ENCODE measurements around the gene ARHGAP26.

ARHGAP26 gene

DNA sequence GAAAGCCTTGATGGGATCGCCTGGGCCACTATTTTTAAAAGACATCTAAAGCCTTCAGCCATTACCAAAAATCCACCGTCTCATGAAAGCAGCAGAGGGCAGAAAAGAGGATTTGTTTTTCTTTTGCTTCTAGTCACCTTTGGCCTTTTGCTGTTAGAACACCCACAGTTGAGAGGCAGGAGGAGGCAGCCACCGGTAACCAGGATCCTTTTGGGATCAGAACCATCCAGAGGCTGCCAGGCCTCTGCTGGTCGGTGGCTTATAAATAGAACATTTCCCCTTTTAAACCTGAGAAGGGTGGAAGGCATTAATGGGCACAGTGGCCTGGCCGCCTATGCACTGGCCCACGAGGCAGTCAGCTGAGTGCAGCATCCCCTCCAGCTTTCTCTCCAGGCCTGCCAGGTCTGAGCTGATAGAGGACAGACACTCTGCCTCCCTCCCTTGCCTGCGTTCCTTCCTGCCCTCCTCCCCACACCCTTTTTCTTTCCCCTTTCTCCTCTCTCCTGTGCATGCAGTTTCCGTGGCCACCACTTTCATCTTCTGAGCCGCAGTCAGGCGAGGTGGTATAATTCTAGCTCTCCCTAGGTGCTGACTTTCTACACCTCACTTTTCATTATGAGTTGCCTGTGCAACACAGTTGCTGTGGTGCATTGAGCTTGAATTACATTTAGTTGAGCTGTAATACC, 253.4 kb downstream of the ARHGAP26 start:
- ATAC-seq, result peak; percentile 60 to 62

- ATAC-seq, result no peak
Measured at GRCh38 chr5:143024228-143024920, 254.2 kb downstream of the ARHGAP26 start.

DNA sequence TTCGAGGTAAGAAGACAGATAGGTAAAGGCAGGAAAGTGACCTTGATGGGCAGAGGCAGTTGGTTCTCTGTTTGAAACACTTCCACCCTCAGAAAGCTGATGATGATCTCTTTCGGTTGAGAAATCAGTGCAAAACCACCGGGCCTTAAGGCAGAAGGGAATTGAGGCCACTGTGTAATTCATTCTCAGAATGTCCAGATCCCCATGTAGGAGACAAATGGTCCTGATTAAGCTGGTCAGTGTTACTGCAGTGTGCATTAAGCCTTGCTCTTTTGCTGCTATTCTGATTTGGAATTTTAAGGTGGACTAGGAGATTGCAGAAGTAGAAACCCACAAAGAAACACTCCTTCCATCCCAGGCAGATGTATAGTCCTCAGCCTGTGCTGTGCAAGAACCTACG, 255.2 kb downstream of the ARHGAP26 start:
- ATAC-seq, result no peak

- ATAC-seq, result no peak
Measured at GRCh38 chr5:143025971-143026370, 255.8 kb downstream of the ARHGAP26 start.

DNA sequence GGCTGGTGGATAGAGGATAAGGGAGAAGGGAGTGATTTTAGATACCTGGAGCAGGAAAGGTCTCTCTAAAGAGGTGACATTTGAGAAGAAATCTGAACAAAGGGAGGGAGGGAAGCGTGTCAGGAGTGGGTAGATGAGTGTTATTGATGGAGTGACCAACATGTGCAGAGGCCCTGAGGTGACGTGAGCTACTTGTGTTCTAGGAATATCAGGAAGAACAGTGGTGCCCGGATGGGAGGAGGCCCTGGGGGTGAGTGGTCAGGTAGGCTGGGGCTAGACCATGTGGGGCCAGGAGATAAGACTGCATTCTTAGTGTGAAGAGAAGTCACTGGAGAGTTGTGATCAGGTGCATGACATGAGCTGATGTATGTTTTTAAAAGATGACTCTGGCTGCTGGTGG, 256.2 kb downstream of the ARHGAP26 start:
- no peak for ATAC-seq

- ATAC-seq, result no peak
Measured at GRCh38 chr5:143029293-143029692, 259.1 kb downstream of the ARHGAP26 start.

GRCh38 chr5:143030349-143030748, 260.2 kb downstream of the ARHGAP26 start:
- peak; percentile 75 to 80 for ATAC-seq

GRCh38 chr5:143031781-143032580, 261.8 kb downstream of the ARHGAP26 start:
- ATAC-seq, result no peak

- no peak for ATAC-seq
Measured at GRCh38 chr5:143032581-143032836, 262.3 kb downstream of the ARHGAP26 start.

DNA sequence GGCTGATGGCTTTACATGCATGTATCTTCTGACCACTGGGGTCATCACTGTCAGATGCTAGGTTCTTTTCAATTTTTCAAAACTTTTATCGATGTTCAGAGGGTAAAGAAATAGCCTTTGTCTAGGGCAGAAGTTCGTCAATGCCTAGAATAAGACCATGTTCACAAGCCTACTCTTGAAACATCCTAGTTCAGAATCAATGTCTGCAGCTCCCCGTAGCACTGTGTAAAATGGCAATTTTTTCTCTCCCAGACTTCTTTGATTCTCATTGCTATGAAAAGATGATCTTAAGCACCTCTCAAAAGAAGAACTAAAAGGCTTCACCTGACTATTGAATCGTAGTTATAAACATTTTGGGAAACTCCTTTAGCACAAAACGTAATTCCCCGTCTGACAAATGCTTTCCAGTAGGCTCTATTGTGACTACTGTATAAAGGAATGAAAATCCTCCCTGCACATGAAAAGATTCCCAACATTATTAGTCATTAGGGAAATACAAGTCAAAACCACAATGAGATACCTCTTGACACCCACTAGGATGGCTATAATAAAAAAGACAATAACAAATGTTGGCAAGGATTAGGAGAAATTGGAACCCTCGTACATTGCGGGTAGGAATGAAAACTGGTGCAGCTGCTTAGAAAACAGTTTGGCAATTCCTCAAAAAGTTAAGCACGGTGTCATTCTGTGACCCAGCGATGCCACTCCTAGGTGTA, 263.5 kb downstream of the ARHGAP26 start:
- no peak for ATAC-seq

GRCh38 chr5:143036146-143036927, 266.2 kb downstream of the ARHGAP26 start:
- ATAC-seq, result peak; percentile 27 to 56

GRCh38 chr5:143037071-143037470, 266.9 kb downstream of the ARHGAP26 start:
- peak; percentile 39 to 44 for ATAC-seq

DNA sequence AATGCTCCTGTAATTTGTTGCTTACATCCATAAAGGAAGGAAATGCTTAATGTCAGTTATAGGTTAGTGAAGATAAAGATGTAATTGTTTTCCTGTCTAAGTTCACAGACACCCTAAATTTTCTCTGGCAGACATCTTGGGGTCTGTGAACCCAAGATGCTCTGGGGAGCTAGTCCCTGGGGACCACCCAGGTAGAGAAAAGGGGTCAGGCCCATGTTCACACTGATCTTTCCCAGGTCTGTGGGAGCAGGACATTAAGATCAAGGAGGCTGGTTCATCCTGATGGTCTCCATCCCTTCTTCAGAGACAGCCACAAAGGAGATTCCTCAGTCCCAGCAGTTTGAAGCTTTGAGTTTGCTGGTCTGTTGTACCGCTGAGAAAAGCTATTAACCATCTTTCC, 267.5 kb downstream of the ARHGAP26 start:
- no peak for ATAC-seq

DNA sequence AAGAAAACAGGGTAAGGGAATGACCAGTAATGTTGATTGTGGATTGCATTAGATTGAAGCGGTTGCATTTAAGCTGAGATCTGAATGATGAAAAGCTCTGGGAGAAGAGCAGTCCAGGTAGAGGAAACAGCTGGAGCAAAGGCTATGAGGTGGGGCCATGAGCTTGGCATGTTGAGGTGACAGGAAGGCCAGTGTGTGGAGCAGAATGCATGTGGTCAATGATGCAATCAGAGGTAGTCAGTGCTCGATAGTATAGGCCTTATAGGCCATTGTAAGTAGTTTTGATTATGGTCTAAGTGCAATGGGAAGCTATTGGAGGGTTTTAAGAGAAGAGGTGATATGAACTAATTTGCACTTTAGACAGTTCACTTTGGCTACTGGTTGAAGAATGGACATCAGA, 270.4 kb downstream of the ARHGAP26 start:
- no peak for ATAC-seq

DNA sequence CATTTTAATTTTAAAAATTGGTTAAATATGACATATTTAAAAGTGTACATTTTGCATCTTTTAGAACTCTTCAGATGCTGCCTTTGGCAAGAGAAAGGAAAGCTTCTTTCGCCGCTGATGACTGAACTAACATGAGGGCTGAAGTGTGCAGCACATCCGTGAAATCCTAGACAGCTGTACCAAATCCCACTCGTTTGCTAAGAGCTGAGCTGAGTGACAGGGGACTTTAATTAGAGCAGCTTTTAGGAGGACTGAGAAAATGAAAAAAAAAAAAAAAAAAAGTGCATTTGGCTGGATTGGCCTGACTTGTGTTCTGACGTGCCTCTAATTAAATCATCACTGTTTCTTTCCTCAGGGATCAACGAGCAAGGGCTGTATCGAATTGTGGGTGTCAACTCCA, 271.3 kb downstream of the ARHGAP26 start:
- no peak for ATAC-seq

DNA sequence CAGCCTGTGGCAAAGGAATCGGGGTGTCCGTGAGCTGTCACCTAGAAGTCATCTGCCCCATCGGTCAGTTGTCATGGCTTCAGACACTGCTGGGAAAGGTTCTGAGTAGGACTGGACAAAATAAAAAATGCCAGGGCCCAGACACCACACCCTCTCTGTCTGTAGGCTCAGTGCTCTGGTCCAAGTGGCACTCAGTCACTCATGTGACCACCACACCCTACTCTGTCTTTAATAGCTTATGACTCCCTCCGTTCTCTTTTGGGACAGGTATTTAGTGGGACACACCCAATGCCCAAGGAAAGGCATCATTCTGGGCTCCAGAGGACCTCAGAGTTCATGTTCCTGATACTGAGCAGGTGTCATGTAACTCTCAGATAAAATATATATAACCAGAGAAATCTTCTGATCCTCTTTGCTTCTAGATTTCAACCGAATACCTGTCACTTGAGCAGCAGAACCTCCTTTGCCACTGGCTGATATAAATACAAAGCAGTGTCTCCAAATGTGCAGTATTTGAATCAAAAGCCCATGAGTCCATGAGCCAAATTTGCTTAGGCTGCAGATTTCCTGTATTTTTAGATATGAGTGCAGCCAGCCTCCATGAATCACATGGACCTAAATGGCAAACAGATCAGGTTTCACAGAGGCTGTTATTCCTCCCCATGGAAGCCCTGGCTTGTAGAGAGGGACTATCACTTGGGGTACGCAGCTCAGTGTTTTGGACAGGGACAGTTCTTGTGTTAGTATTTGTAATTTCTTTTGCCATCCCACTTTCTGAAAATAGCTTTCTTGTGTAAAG, 272.0 kb downstream of the ARHGAP26 start:
- ATAC-seq, result no peak

- no peak for ATAC-seq
Measured at GRCh38 chr5:143044265-143044664, 274.1 kb downstream of the ARHGAP26 start.

DNA sequence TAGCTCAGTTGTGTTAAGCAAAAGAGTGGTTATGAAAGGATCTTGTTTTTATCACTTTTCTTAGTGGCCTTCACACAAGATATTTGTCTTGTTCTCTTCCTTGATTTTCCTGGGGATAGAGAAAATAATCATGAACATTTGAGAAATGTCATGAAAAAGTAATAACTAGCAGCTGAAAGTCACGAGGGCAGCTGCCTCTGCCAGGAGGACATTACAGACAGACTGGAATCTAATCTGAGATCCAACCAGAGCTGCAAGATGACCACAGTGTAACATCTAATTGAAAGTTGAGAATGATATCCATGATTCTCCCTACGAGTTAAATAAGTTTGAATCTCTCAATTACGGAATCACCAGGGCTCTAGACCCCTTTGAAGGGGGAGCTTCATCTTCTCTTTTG, 274.9 kb downstream of the ARHGAP26 start:
- ATAC-seq, result no peak

- no peak for ATAC-seq
Measured at GRCh38 chr5:143046314-143046713, 276.1 kb downstream of the ARHGAP26 start.

GRCh38 chr5:143047091-143047490, 276.9 kb downstream of the ARHGAP26 start:
- peak in 1 of 2 donors; percentile 41 for ATAC-seq

GRCh38 chr5:143050183-143050582, 280.0 kb downstream of the ARHGAP26 start:
- ATAC-seq, result no peak
